Measurements from ENCODE around the gene SSMEM1. TPM values are rescaled to one million over a fixed set of nuclear protein-coding genes. Genes with fewer than 3 reads are reported as not detected.
"Not testable (repeated sequence)": the region's sequence is repeated elsewhere in the genome, so short reads cannot be mapped to it uniquely, and the experiment has no call there.

SSMEM1 gene
- total and polyA plus RNA-seq, 4 donors: not detected

DNA sequence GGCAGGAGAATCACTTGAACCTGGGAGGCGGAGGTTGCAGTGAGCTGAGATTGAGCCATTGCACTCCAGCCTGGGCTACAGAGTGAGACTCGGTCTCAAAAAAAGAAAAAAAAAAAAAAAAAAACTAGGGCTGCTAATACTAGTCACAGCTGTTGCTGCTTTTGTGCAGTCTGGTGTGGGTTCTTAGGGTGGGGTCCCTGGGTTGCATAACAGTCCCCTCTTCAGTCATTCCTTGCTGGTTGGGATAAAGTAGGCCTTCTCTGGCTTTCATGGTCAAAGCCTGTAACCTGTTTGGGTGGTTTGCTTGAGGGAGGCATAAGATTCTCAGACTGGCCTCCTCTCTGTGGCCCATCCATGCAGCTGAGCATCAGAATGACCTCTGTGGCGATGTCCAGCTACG, 14.1 kb downstream of the SSMEM1 start:
- ATAC-seq (ENCODE audit: insufficient read depth, low FRiP score): no peak
- H3K4me1 ChIP-seq (ENCODE audit: control insufficient read depth in 5 of 5, insufficient read depth in 5 of 5, low read length in 5 of 5): no peaks in the 10 kb centered on the region
- H3K36me3 ChIP-seq (ENCODE audit: control insufficient read depth in 4 of 4, insufficient read depth in 4 of 4, low read length in 4 of 4): no peaks in the 10 kb centered on the region
- H3K27me3 ChIP-seq (ENCODE audit: control insufficient read depth in 3 of 3, insufficient read depth in 3 of 3, low read length in 2 of 3): no peaks in the 10 kb centered on the region
- WGBS, 2 donors: 95 to 98% methylated on average over 4 of the region's 4 CpGs
- H3K4me3 ChIP-seq: no peak overlapping the region
- TF ChIP-seq, protein P1, sequence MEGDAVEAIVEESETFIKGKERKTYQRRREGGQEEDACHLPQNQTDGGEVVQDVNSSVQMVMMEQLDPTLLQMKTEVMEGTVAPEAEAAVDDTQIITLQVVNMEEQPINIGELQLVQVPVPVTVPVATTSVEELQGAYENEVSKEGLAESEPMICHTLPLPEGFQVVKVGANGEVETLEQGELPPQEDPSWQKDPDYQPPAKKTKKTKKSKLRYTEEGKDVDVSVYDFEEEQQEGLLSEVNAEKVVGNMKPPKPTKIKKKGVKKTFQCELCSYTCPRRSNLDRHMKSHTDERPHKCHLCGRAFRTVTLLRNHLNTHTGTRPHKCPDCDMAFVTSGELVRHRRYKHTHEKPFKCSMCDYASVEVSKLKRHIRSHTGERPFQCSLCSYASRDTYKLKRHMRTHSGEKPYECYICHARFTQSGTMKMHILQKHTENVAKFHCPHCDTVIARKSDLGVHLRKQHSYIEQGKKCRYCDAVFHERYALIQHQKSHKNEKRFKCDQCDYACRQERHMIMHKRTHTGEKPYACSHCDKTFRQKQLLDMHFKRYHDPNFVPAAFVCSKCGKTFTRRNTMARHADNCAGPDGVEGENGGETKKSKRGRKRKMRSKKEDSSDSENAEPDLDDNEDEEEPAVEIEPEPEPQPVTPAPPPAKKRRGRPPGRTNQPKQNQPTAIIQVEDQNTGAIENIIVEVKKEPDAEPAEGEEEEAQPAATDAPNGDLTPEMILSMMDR (IDR thresholded peaks at IDR 0.05; ENCODE audit: control extremely low read depth, extremely low read depth): no peak
- no peak for DNase-seq
- no peak overlapping the region for H3K27ac ChIP-seq (ENCODE audit: low read depth in 1 of 2, low read length in 1 of 2)
- peaks cover 0 to 3% (median under 1%) of the 10 kb centered on the region in 4 donors for H3K9me3 ChIP-seq (ENCODE audit: control insufficient read depth in 4 of 4, insufficient read depth in 3 of 4, low read length in 3 of 4)
- no peak overlapping the region for H3K9ac ChIP-seq (ENCODE audit: insufficient read depth in 1 of 2, low read length in 2 of 2)

DNA sequence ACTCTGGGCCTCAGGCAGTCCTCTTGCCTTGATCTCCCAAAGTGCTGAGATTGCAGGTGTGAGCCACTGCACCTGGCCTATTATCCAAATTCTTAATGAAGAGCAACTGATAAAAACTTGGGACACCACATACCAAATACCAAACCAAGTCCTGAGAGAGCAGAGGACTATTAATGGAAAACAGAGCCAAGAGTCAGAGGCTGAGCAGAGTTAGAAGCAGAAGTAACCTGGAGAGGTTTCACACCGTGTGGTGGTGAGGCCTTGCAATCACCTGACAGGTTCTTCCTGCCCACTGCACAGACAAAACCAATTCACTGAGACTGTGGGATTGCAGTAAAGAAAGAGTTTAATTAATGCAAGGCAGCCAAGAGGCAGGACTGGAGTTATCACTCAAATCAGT, 16.0 kb downstream of the SSMEM1 start:
- WGBS, 2 donors: 50 to 64% methylated on average over 1 of the region's 1 CpG
- Histone ChIP-seq H3K27ac (ENCODE audit: low read depth in 1 of 2, low read length in 1 of 2) (no peak overlapping the region), H3K9me3 (ENCODE audit: control insufficient read depth in 4 of 4, insufficient read depth in 3 of 4, low read length in 3 of 4) (peaks cover 0 to 3% (median under 1%) of the 10 kb centered on the region in 4 donors), H3K4me3 (no peak overlapping the region), H3K36me3 (ENCODE audit: control insufficient read depth in 4 of 4, insufficient read depth in 4 of 4, low read length in 4 of 4) (no peaks in the 10 kb centered on the region), H3K4me1 (ENCODE audit: control insufficient read depth in 5 of 5, insufficient read depth in 5 of 5, low read length in 5 of 5) (peaks cover 0 to 3% (median 0%) of the 10 kb centered on the region in 5 donors), H3K27me3 (ENCODE audit: control insufficient read depth in 3 of 3, insufficient read depth in 3 of 3, low read length in 2 of 3) (no peaks in the 10 kb centered on the region), H3K9ac (ENCODE audit: insufficient read depth in 1 of 2, low read length in 2 of 2) (no peak overlapping the region)
- DNase-seq: no peak
- ATAC-seq (ENCODE audit: insufficient read depth, low FRiP score): no peak
- TF ChIP-seq, protein P1 (IDR thresholded peaks at IDR 0.05; ENCODE audit: control extremely low read depth, extremely low read depth): no peak

DNA sequence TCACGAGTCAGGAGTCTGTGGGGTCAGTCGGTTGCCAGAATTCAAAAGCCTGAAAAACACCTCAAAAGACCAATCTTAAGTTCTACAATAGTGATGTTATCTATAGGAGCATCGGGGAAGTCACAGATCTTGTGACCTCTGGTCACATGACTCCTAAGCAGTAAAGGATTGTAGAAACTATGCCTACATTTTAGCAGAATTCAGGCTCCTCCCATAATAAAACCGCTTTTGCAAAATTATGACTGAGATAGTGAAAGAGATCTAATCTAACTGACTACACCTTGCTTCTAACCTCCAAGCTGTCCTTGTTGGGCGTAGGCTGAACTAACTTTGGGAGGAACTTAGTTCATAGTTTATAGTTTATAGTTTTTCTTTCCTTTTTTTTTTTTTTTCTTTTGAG, 16.6 kb downstream of the SSMEM1 start:
- Histone ChIP-seq H3K9ac (ENCODE audit: insufficient read depth in 1 of 2, low read length in 2 of 2) (no peak overlapping the region), H3K4me1 (ENCODE audit: control insufficient read depth in 5 of 5, insufficient read depth in 5 of 5, low read length in 5 of 5) (peaks cover 0 to 3% (median 0%) of the 10 kb centered on the region in 5 donors), H3K27ac (ENCODE audit: low read depth in 1 of 2, low read length in 1 of 2) (no peak overlapping the region), H3K36me3 (ENCODE audit: control insufficient read depth in 4 of 4, insufficient read depth in 4 of 4, low read length in 4 of 4) (no peaks in the 10 kb centered on the region), H3K4me3 (no peak overlapping the region), H3K27me3 (ENCODE audit: control insufficient read depth in 3 of 3, insufficient read depth in 3 of 3, low read length in 2 of 3) (no peaks in the 10 kb centered on the region), H3K9me3 (ENCODE audit: control insufficient read depth in 4 of 4, insufficient read depth in 3 of 4, low read length in 3 of 4) (peaks cover 0 to 3% (median under 1%) of the 10 kb centered on the region in 4 donors)
- DNase-seq: no peak
- ATAC-seq (ENCODE audit: insufficient read depth, low FRiP score): no peak
- TF ChIP-seq, protein P1 (IDR thresholded peaks at IDR 0.05; ENCODE audit: control extremely low read depth, extremely low read depth): no peak
- 89 to 90% methylated on average over 5 of the region's 5 CpGs for WGBS, 2 donors

DNA sequence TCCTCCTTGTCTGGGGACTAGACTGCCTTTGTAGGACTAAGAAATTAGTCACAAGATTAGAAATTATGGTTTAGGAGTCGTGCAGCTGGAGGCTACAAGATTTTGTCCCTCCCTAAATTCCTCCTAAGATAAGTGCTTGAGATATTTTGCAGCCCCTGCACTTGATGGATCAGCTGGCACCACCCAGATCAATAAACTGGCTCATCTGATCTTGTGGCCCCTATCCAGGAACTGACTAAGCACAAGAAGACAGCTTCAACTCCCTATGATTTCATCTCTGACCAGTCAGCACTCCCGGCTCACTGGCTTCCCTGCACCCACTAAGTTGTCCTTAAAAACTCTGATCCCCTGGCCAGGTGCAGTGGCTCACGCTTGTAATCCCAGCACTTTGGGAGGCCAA, 17.3 kb downstream of the SSMEM1 start:
- H3K27ac ChIP-seq (ENCODE audit: low read depth in 1 of 2, low read length in 1 of 2); H3K4me1 ChIP-seq (ENCODE audit: control insufficient read depth in 5 of 5, insufficient read depth in 5 of 5, low read length in 5 of 5); H3K9ac ChIP-seq (ENCODE audit: insufficient read depth in 1 of 2, low read length in 2 of 2); H3K9me3 ChIP-seq (ENCODE audit: control insufficient read depth in 4 of 4, insufficient read depth in 3 of 4, low read length in 3 of 4); H3K4me3 ChIP-seq; H3K27me3 ChIP-seq (ENCODE audit: control insufficient read depth in 3 of 3, insufficient read depth in 3 of 3, low read length in 2 of 3); ATAC-seq (ENCODE audit: insufficient read depth, low FRiP score); DNase-seq; H3K36me3 ChIP-seq (ENCODE audit: control insufficient read depth in 4 of 4, insufficient read depth in 4 of 4, low read length in 4 of 4): not testable (repeated sequence)
- WGBS, 2 donors: 81 to 89% methylated on average over 3 of the region's 3 CpGs

All from lung (tissue), 12 donors.